Activated naive CD4-positive, alpha-beta T cell treated with anti-CD3 and anti-CD28 coated beads, Interleukin-2, amount 10 ng/mL, durations not matched to agents 7 days and 5 days (primary cell): ENCODE results near the gene RNF41.
A peak's percentile ranks its signal among the peaks of the same experiment; 100 is the strongest.
"Not testable (repeated sequence)": the region's sequence is repeated elsewhere in the genome, so short reads cannot be mapped to it uniquely, and the experiment has no call there.

ENCODE experiments used
- CTCF ChIA-PET: fragments of 350-600 bp; sonication (Branson Sonifier 250); formaldehyde crosslinking; loops from one replicate; lab custom pipeline; 2021; ENCODE audit warnings: antibody characterized with exemption; lab: Charles Lee
- DNase-seq: peaks from one replicate; pipeline ENCODE4 v3.0.0-alpha.2; 2020
- H3K27ac Mint-ChIP-seq: one replicate; pipeline ENCODE4 v1.8.0; 2021; ENCODE audit warnings: mild to moderate bottlenecking, moderate library complexity, mixed read lengths
- H3K27me3 Mint-ChIP-seq: one replicate; pipeline ENCODE4 v1.8.0; 2021; ENCODE audit warnings: mild to moderate bottlenecking, mixed read lengths
- H3K36me3 Mint-ChIP-seq: one replicate; pipeline ENCODE4 v1.8.0; 2021; ENCODE audit warnings: mixed read lengths
- H3K4me1 Mint-ChIP-seq: one replicate; pipeline ENCODE4 v1.8.0; 2021; ENCODE audit warnings: mixed read lengths
- H3K4me3 Mint-ChIP-seq: one replicate; pipeline ENCODE4 v1.8.0; 2021; ENCODE audit warnings: mild to moderate bottlenecking, moderate library complexity, mixed read lengths
- H3K9me3 Mint-ChIP-seq: one replicate; pipeline ENCODE4 v1.8.0; 2021; ENCODE audit warnings: mixed read lengths

The RNF41 gene

GRCh38 chr12:56219840-56220239, 1.9 kb downstream of the RNF41 start:
- Mint-ChIP-seq H3K27me3 (no peaks in the 10 kb centered on the region), H3K27ac (no peak overlapping the region), H3K4me3 (no peak overlapping the region), H3K36me3 (peaks cover 13% of the 10 kb centered on the region), H3K9me3 (no peaks in the 10 kb centered on the region), H3K4me1 (peaks cover 41% of the 10 kb centered on the region)
- DNase-seq: no peak
- CTCF ChIA-PET: interaction anchor here (4.1 kb wide), 1 partner anchor 13 kb away, joined by 34 read pairs; no protein-coding TSS in a partner anchor

GRCh38 chr12:56216461-56216860, 5.3 kb downstream of the RNF41 start:
- peaks cover 11% of the 10 kb centered on the region for H3K4me1 Mint-ChIP-seq
- no peaks in the 10 kb centered on the region for H3K27me3 Mint-ChIP-seq
- CTCF ChIA-PET: interaction anchor here (0.6 to 1.2 kb wide), 3 partner anchors 10 to 319 kb away, joined by 3 to 6 read pairs (median 3); no protein-coding TSS in a partner anchor
- no peak for DNase-seq
- no peak overlapping the region for H3K27ac Mint-ChIP-seq
- H3K9me3 Mint-ChIP-seq: no peaks in the 10 kb centered on the region
- no peak overlapping the region for H3K4me3 Mint-ChIP-seq
- H3K36me3 Mint-ChIP-seq: peaks cover 27% of the 10 kb centered on the region

GRCh38 chr12:56213878-56214277, 7.8 kb downstream of the RNF41 start:
- H3K9me3 Mint-ChIP-seq: no peaks in the 10 kb centered on the region
- peaks cover 43% of the 10 kb centered on the region for H3K36me3 Mint-ChIP-seq
- peaks cover 2% of the 10 kb centered on the region for H3K4me1 Mint-ChIP-seq
- DNase-seq: no peak
- H3K27ac Mint-ChIP-seq: no peak overlapping the region
- H3K27me3 Mint-ChIP-seq: no peaks in the 10 kb centered on the region
- no peak overlapping the region for H3K4me3 Mint-ChIP-seq
- CTCF ChIA-PET: interaction anchor here (0.5 kb wide), 1 partner anchor 12 kb away, joined by 3 read pairs; no protein-coding TSS in a partner anchor

- H3K36me3 Mint-ChIP-seq: peaks cover 50% of the 10 kb centered on the region
- H3K9me3 Mint-ChIP-seq: no peaks in the 10 kb centered on the region
- DNase-seq: no peak
- no peaks in the 10 kb centered on the region for H3K27me3 Mint-ChIP-seq
- H3K4me3 Mint-ChIP-seq: no peak overlapping the region
- H3K4me1 Mint-ChIP-seq: peaks cover 2% of the 10 kb centered on the region
- no peak overlapping the region for H3K27ac Mint-ChIP-seq
- CTCF ChIA-PET: interaction anchor here (0.6 kb wide), 1 partner anchor 361 kb away, joined by 3 read pairs; no protein-coding TSS in a partner anchor
Observed at GRCh38 chr12:56212361-56212760, 9.4 kb downstream of the RNF41 start.

GRCh38 chr12:56208006-56208405, 13.7 kb downstream of the RNF41 start:
- no peaks in the 10 kb centered on the region for H3K4me1 Mint-ChIP-seq
- CTCF ChIA-PET: interaction anchor here (1.1 to 4.3 kb wide), 7 partner anchors 11 to 256 kb away, joined by 3 to 34 read pairs (median 5); partner anchors contain the start of genes RNF41 and SMARCC2
- peaks cover 51% of the 10 kb centered on the region for H3K36me3 Mint-ChIP-seq
- no peak overlapping the region for H3K27ac Mint-ChIP-seq
- no peaks in the 10 kb centered on the region for H3K9me3 Mint-ChIP-seq
- no peaks in the 10 kb centered on the region for H3K27me3 Mint-ChIP-seq
- H3K4me3 Mint-ChIP-seq: no peak overlapping the region
- no peak for DNase-seq

GRCh38 chr12:56206452-56207166, 15.1 kb downstream of the RNF41 start:
- Mint-ChIP-seq H3K27ac (no peak overlapping the region), H3K4me3 (no peak overlapping the region), H3K27me3 (no peaks in the 10 kb centered on the region), H3K4me1 (no peaks in the 10 kb centered on the region), H3K36me3 (peaks cover 45% of the 10 kb centered on the region), H3K9me3 (no peaks in the 10 kb centered on the region)
- CTCF ChIA-PET: interaction anchor here (0.6 to 4.3 kb wide), 18 partner anchors 10 to 263 kb away, joined by 3 to 34 read pairs (median 4); partner anchors contain the start of genes CNPY2, RNF41 and SMARCC2
- DNase-seq: peak; percentile 65

- Mint-ChIP-seq H3K36me3 (peaks cover 39% of the 10 kb centered on the region), H3K4me3 (no peak overlapping the region), H3K4me1 (no peaks in the 10 kb centered on the region), H3K27me3 (no peaks in the 10 kb centered on the region), H3K9me3 (no peaks in the 10 kb centered on the region), H3K27ac (no peak overlapping the region)
- CTCF ChIA-PET: interaction anchor here (0.7 to 4.3 kb wide), 9 partner anchors 11 to 467 kb away, joined by 3 to 34 read pairs (median 4); partner anchors contain the start of gene RNF41
- DNase-seq: no peak
Observed at GRCh38 chr12:56205445-56205844, 16.3 kb downstream of the RNF41 start.

GRCh38 chr12:56204275-56204674, 17.4 kb downstream of the RNF41 start:
- H3K27ac Mint-ChIP-seq: no peak overlapping the region
- DNase-seq: no peak
- no peaks in the 10 kb centered on the region for H3K4me1 Mint-ChIP-seq
- CTCF ChIA-PET: interaction anchor here (1.4 to 4.3 kb wide), 3 partner anchors 9 to 17 kb away, joined by 3 to 34 read pairs (median 10); partner anchors contain the start of genes RNF41 and SMARCC2
- H3K27me3 Mint-ChIP-seq: no peaks in the 10 kb centered on the region
- H3K36me3 Mint-ChIP-seq: peaks cover 30% of the 10 kb centered on the region
- H3K9me3 Mint-ChIP-seq: no peaks in the 10 kb centered on the region
- no peak overlapping the region for H3K4me3 Mint-ChIP-seq

- Mint-ChIP-seq H3K27ac (no peak overlapping the region), H3K36me3 (peaks cover 26% of the 10 kb centered on the region)
Observed at GRCh38 chr12:56202838-56203237, 18.9 kb downstream of the RNF41 start.

GRCh38 chr12:56202366-56202765, 19.4 kb downstream of the RNF41 start:
- Mint-ChIP-seq H3K4me3 (no peak overlapping the region), H3K4me1 (no peaks in the 10 kb centered on the region), H3K27ac (no peak overlapping the region), H3K36me3 (peaks cover 21% of the 10 kb centered on the region), H3K27me3 (no peaks in the 10 kb centered on the region), H3K9me3 (no peaks in the 10 kb centered on the region)
- CTCF ChIA-PET: interaction anchor here (0.7 to 1.6 kb wide), 2 partner anchors 13 to 42 kb away, joined by 3 read pairs; partner anchors contain the start of gene SMARCC2
- DNase-seq: no peak

More at GRCh38 chr12:56202838-56203237, 18.9 kb downstream of the RNF41 start:
- Mint-ChIP-seq H3K4me1 (no peaks in the 10 kb centered on the region), H3K27me3 (no peaks in the 10 kb centered on the region), H3K9me3 (no peaks in the 10 kb centered on the region), H3K4me3 (no peak overlapping the region)
- DNase-seq: no peak
- CTCF ChIA-PET: no interaction called here

- H3K36me3 Mint-ChIP-seq: no peaks in the 10 kb centered on the region
- H3K4me3 Mint-ChIP-seq: no peak overlapping the region
- DNase-seq: no peak
- H3K27ac Mint-ChIP-seq: no peak overlapping the region
- no peaks in the 10 kb centered on the region for H3K27me3 Mint-ChIP-seq
- no peaks in the 10 kb centered on the region for H3K4me1 Mint-ChIP-seq
- H3K9me3 Mint-ChIP-seq: no peaks in the 10 kb centered on the region
- CTCF ChIA-PET: no interaction called here
Observed at GRCh38 chr12:56198836-56199235, 22.9 kb downstream of the RNF41 start.

GRCh38 chr12:56197921-56198635, 23.6 kb downstream of the RNF41 start:
- no peak overlapping the region for H3K27ac Mint-ChIP-seq
- no peak overlapping the region for H3K4me3 Mint-ChIP-seq
- H3K27me3 Mint-ChIP-seq: no peaks in the 10 kb centered on the region
- H3K4me1 Mint-ChIP-seq: peaks cover 5% of the 10 kb centered on the region
- peaks cover 2% of the 10 kb centered on the region for H3K36me3 Mint-ChIP-seq
- CTCF ChIA-PET: no interaction called here
- no peaks in the 10 kb centered on the region for H3K9me3 Mint-ChIP-seq
- no peak for DNase-seq

- not testable (repeated sequence) for H3K4me3 Mint-ChIP-seq, H3K36me3 Mint-ChIP-seq, H3K9me3 Mint-ChIP-seq, DNase-seq, H3K27ac Mint-ChIP-seq, H3K27me3 Mint-ChIP-seq
- H3K4me1 Mint-ChIP-seq: peaks cover 13% of the 10 kb centered on the region
- CTCF ChIA-PET: interaction anchor here (0.7 to 1.0 kb wide), 3 partner anchors 11 to 1623 kb away, joined by 3 to 7 read pairs (median 3); no protein-coding TSS in a partner anchor
Observed at GRCh38 chr12:56196818-56197550, 24.7 kb downstream of the RNF41 start.
